NCI-H345 (cell line): ENCODE data around the gene MAP3K2.

ENCODE experiments used
- DNase-seq: peaks from one replicate; lab custom pipeline; 2025; lab: John Stamatoyannopoulos, UW

Gene MAP3K2

DNA sequence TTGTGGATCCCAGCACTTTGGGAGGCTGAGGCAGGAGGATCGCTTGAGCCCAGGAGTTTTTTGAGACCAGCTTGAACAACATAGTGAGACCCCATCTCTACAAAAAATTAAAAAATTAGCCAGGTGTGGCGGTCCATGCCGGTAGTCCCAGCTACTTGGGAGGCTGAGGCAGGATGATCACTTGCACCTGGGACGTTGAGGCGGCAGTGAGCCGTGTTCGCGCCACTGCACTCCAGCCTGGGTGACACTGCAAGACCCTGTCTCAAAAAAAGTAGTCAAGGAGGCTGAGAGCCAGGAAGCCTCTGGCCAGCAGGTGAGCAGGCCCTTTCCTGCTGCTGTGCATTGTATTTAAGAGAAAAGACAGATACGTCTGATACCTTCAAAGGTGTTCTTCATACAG, 19.3 kb upstream of the MAP3K2 start:
- DNase-seq: no peak

DNA sequence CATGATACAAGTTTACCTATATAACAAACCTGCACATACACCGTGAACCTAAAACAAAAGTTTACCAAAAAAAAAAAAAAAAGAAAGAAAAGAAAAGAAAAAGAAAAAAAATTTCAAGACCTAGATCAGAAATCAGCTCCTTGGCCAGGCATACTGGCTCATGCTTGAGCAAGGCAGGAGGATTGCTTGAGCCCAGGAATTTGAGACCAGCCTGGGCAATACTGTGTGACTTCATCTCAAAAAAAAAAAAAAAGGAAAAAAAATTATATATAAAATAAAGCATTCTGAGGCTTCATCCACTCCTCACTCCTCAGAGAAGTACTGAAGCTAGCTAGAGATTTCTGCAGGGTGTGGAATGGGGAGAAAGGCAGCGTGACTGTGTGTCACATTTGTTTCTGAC, 18.7 kb upstream of the MAP3K2 start:
- DNase-seq: no peak

DNA sequence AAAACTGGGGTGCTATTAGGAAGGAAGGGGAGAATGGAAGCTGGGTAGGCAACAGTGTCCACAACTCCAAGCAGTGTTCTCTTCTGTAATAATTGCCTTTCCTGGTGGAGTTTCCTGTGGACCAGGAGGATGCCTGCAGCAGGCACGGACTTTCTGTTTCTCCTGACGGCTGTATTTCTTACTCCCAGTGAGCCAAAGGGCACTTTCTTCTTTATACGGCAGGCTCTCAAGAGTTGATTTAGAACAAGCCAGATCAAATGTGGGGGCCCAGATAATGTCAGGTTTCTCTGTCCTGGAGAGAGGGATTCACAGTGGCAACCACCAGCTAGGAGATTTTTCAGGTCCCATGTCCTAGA, 17.5 kb upstream of the MAP3K2 start:
- DNase-seq: no peak

DNA sequence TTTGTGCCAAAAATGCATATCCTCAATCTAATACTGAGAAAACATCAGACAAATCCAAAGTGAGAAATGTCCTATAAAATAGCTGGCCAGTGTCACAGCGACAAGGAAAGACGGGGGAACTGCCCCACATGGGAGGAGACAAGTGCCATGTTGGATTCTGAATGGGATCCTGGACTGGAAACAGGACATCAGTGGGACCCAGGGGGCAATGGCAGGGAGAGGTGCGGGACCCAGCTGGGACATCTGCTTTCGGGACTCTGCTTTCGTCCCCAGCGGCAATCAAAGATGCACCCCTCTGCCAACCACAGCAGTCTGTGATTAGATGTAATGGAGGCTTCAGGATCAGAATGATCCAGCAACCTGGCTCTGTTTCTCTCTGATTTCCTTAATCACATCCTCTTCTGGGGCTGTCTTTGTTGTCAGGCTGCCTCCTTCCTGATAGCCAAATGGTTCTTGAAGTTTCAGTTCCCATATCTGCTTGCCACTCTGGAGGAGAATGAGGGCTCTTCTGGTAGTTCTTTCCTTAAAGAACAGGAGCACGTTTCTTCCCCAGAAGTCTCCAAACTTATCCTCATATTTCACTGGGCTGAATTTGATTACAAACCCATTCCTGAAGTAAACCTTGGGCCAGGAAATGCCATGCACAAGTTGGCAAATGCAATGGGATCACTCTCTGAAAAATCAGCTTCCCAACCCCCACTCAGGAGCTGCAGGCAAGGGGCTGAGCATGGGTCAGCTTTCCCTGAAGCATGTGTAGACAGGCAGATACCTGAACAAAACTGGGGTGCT, 16.9 kb upstream of the MAP3K2 start:
- DNase-seq: no peak

DNA sequence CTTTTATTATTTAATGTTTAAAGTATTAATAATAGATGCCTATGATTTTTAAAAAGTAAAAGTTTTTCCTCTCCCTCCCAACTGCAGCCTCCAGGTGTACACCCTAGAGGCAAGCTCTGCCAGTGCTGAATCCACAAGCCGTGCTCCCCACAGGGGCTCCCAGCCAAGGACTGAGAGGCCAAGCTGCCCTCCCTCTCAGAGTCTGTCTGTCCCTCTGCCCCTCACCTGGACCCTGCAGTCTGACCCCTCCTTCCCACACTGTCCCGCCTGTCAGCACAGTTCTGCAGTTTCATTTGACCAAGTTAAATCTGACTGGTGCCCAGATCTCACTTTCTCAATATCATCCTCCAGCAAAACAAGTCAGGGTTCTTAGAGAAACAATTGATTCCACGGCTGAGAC, 15.7 kb upstream of the MAP3K2 start:
- no peak for DNase-seq

DNA sequence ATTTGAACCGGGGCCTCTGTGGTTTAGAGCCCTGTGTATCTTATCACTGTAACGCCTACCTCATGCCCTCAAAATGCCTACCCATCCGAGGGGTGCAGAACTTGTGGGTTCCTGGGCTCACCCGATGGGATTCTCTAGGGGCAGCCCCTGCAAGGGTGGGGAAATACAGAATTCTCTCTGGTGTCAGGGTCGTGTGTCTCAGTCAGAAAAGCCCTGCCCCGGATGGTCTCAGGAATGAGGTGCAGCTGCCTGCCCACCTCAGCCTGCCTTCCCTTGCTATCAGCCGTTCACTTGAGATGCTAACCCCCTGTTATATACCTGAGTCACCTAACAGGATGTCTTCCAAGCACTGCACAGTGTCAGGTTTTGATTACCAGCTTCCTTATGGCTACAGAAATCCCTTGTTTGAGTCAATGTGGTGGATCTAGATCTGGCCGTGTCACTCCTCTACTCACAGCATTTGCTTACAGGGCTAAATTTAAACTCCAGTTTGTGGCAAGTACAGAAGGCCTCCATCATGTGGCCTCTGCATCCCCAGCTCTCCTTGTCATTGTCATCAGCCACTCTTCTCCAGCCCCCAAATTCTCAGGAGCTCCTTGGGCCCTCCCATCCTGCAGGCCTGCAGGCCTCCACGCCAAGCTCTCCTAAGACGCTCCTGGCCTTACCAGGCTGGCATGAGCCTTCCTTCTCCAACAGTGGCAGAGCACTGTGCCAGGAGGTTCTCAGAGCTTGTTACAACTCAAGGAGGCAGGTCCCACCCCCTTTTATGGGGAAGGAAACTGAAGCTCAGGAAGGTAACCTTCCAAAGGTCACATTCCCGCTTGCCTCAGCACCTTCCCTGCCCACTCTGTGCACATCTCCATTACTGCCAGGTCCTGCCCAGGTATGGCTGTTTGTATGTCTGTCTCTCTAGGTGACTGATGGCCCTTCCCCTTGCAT, 14.3 kb upstream of the MAP3K2 start:
- no peak for DNase-seq

DNA sequence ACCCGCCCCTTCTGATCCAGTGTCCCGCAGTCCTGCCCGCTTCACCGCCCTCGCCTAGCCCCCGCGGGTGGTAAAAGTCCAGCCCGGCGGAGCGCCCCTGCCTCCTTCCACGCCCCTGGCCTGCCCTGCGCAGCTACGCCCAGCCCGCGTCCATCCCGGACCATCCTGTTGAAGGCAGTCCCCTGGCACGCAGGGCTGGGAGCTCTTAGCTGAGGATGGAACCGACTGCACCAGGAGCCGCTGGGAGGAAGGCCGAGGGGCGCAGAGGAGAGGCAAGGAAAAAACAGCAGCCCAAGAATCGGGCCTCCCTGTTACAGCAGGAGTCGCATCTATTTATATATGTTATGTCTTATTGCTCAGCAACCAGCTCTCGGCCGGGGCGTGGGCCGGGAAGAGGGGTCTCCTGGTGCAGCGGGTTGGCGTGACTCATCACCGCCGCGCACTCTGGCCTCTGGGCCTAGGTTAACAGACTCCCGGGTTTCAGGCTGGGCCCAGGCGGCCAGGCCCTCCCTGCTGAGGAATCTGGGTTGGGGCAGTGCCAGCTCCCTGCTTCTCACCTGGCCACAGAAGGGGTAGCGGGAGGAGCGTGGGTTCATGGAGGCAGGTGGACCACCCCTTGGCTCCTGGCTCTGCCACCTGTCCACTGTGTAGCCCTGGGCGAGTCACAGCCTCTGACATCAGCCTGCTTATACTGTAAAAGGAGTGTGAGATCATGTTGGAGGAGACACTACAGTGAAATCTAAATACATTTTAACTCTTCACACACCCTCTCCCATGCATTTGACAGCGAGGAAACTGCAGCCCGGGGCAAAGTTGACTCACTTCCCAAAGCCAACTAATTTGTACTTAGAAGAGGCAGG, 13.4 kb upstream of the MAP3K2 start:
- DNase-seq: no peak

DNA sequence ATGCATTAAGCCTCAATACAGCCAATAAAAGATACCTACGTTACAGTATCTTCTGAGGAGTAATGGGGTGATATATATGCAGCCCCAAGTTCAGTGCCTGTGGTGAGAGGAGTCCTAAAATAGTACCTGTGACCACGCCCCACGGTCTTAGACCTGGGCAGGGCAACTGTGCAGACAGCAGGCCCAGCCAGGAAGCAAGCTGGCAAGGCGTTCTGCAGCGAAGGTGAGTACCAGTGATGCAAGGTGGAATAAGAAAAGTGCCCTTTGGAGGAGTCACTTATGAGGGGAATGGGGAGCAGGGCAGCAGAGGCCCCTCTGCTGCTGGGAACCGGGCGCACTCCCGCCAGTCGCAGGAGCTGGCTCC, 12.7 kb upstream of the MAP3K2 start:
- no peak for DNase-seq

DNA sequence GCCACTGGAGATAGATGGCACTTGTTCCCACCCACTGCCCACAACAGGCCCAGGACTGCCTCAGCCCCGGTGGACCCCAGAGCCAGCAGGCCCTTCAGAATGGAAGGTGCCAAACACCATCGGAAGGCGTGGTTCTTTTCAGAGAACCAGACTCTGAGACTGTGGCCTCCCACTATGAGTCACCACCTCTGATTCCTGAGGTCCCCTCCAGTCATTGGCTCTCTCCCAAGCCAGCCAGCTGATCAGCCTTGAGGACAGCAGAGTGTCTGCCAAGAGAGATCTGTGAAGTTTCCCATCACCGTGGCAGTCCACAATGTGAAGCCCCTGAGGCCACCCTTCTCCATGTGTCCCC, 10.4 kb upstream of the MAP3K2 start:
- DNase-seq: no peak

DNA sequence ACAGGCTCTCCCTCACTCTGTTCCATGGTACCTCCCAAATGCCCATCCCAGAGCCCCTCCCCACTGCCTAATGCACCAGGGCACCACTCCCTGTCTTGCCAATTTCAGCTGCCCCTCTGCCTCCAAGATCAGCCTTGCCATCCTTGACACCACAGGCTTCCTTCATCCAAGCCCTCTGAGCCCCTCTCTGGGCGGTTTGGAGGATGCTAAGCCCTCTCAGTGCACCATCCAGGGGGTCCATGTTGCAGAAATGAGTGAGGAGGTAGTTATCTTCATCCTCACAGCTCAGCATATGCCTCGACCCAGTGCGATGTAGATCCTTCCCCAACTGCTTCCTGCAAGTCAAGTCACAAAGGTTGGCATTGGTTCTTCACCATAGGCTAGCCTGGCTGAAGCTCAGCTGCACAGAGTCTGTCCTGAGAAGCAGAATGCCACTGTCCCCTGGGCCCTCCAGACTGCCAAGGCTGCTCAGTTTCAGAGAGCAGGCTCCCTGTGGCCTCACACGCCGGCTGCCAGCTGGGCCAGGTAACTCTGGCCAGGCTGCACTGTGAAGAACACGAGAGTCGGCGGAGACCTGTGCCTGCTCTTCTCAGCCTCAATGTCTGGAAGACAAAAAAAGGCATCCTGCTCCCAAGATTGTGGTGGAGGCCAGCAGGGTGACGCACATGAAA, 9.9 kb upstream of the MAP3K2 start:
- no peak for DNase-seq

DNA sequence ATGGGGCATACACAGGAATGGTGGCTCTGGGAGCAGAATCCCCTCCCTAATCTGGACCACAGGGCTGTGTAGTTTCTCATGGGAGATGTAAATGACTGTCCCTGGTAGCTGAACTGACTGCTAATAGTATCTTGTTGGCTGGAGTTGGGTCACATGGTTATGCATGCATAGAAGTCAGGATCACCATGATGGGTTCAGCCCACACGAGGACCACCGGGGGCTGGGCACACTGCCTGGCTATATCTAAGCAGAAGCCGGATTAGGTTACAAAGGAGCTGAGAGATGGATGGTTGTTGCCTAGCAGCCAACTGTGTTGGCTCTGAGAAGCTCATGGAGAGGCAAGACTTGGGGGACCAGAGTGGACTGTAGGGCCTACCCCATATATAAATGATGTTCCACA, 6.7 kb upstream of the MAP3K2 start:
- DNase-seq: no peak

DNA sequence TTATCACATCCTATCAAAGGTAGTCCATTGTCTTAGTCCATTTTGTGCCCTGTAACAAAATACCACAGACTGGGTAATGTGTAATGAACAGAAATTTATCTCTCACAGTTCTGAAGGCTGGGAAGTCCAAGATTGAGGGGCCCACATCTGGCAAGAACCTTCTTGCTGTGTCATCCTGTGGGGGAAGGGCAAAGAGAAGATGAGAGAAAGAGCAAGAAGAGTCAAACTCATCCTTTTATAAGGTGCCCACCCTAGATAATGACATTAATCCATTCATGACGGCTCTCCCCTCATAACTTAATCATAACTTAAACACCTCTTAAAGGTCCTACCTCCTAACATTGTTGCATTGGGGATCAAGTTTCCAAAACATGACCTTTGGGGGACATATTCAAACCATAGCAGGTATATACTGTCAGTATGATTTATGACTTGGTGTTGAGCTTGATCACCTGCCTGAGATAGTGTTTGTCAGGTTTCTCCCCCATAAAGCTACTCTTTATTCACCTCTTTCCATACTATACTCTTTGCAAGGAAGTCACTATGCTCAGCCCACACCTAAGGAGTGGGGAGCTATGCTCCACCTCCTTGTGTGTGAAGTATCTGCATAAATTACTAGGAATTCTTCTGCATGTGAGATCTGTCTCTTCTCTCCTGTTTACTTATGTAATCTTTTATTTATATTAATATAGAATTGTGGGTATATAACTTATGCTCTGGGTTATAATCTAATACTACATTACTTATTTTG, 5.2 kb upstream of the MAP3K2 start:
- DNase-seq: no peak

DNA sequence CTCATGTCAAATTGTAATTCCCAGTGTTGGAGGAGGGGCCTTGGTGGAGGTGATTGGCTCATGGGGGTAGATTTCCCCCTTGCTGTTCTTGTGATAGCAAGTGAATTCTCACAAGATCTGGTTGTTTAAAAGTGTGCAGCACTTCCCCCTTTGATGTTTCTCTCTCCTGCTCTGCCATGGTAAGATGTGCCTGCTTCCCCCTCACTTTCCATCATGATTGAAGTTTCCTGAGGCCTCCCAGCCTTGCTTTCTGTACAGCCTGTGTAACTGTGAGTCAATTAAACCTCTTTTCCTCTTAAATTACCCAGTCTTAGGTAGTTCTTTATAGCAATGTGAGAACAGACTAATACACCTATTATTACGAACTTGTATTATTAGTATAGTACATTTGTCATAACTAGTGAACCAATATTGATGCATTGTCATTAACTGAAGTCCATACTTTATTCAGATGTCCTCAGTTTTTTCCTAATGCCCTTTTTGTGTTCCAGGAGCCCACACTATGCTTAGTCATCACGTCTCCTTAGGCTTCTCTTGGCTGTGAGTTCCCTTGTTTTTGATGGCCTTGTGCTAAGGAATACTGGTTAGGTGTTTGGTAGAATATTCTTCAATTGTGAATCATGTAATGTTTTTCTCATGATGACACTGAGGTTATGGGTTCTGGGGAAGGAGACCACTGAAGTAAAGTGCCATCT, 4.5 kb upstream of the MAP3K2 start:
- DNase-seq: no peak

DNA sequence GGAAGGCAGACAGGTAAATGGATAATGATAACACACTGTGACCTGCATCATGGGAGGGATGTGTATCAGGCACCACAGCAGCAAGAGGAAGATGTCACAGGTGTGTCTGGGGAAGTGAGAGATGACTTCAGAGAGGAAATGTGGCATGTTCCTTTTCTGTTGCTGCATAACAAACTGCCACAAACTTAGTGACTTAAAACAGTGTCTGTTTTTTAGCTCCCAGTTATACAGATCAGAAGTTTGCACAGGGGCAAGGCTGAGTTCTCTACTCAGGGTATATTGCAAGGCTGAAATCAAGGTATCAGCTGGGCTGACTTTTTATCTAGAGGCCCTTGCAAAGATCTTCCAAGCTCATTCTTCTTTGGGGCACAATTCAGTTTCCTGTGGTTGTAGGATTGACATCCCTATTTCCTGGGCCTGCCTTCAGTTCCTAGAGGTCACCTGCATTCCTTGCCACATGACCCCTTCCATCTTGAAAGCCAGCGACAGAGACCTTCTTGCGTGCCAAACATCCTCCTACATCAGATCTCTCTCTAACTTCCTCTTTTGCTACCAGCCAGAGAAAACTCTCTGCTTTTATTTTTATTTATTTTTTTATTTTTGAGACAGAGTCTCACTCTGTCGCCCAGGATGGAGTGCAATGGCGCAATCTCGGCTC, 2.1 kb upstream of the MAP3K2 start:
- DNase-seq: no peak

DNA sequence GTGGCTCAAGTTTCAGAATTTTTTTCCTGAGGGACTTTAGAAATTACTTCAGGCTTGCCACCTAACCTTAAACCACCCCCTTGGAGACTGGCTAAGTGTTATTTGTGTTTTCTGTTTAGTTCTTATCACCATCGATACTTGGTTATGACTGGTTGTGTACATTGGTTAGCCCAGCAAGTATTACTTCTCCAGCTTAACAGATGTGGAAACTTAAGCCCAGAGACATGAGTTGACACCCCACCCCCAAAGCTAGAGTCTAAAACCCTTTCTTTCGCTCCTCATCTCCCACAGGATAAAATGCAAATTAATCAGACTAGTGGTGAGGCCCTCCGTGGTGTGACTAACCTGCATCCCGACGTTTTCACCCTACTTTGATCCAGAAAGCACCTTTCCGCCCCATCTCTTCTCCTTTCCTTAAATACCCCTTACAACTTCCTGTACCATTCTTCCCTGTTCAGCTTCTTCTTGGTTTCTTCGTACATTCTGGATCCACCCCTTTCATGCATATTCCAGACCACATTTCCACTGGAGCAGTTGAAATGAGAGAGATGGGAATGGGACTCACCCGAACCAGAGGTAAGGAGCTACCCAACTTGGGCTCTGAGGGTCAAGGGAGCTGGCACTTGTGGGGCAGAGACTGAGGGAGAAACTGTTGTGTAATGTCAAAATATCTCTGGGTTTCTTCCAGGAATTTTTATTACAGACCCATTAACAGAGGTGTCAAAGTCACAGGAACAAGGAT, 819 bp upstream of the MAP3K2 start:
- DNase-seq: no peak

DNA sequence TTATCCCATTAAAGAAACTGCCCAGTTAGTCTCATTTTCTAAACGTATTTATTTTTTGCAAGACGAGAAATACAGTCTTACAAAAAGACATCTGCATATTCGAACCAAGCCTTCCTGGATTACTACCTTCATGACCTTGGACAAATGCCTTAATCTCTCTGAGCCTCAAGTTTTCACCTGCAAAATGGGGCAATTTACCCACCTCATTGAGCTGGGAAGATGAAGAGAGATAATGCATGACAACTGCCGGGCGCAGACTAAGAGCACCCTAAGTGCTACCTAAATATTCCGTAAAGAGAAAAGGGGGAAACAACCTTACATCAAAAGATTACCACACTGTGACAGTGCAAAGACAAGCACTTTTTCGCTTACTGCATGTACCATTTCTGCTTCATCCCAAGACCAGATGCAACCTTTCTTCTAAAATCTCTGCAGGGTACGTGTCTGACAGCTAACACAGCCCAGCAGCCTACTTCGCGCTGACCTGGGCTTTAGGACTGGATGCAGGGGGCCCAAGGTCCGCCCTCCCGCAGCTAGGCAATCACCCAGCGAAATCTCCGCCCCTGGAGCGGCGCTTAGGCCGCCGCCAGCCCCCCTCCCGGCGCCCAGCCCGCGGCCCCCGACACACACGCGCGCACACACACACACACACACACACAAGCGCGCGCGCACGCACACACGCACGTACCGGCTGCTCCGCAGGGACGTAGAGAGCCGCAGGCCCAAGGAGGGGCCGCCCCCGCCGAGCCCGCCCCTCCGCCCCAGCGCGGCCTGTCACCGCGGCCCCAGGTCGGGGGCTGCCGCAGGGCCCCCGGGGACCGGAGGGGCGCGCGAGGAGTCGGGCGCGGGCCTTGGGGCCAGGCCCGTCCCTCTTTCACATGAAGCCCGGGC, 766 bp downstream of the MAP3K2 start:
- DNase-seq: peak; percentile 80

DNA sequence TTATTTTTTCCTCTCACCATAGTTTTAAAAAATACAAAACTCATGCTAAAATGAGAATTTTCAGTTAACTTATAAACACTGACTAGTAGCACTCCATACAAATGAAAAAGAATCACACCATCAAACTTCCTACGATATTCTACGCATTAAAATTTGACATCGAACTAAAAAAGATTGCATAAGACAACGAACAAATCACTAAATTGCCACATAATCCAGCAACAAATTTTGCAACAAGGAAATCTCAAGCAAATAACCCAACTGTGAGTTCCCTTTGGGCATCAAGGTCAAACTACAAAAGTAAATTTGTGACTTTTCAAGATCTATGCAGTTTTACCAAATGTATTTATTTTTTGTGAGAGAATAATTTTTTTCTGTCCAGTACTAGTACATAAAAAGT, 1.5 kb downstream of the MAP3K2 start:
- no peak for DNase-seq

DNA sequence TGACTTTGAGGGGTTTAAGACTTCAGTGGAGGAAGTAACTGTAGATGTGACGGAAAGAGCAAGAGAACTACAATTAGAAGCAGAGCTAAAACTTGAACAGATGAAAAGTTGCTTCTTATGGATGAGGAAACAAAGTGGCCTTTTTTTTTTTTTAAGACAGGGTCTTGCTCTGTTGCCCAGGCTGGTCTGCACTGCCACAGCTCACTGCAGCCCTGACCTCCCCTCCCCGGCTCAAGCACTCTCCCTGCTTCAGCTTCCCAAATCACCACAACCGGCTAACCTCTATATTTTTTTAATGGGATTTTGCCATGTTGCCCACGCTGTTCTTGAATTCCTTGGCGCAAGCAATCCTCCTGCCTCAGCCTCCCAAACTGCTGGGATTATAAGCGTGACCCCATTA, 3.2 kb downstream of the MAP3K2 start:
- DNase-seq: no peak
